HepG2 (cell line): ENCODE measurements around the gene NUCB1. TPM values are rescaled to one million over a fixed set of nuclear protein-coding genes. Genes with fewer than 3 reads are reported as not detected.

Source experiments
- ATAC-seq: fragments of 200-7000 bp; cut with Tn5 transposase; 3 replicates; pipeline ENCODE4 v1.9.1; 2020; ENCODE audit warnings: mild to moderate bottlenecking, moderate library complexity
- BruUV-seq: library from RNA; stranded (reverse); fragments of 400-500 nt; replicated peaks from 2 replicates; lab custom pipeline; 2021; lab: Mats Ljungman, UMichigan
- CTCF ChIA-PET: fragments of 300-600 bp; formaldehyde crosslinking; extraction: SDS; loops from one replicate; lab custom pipeline; 2021; ENCODE audit warnings: low total read pairs, inconsistent platforms, low intra/inter-chr PET ratio; lab: Yijun Ruan, JAX
- POLR2A ChIA-PET: fragments of 350-600 bp; sonication (Branson Sonifier 250); formaldehyde crosslinking; loops from one replicate; lab custom pipeline; 2020; ENCODE audit warnings: antibody characterized with exemption, inconsistent platforms; lab: Yijun Ruan, JAX
- DNase-seq: peaks from one replicate; pipeline ENCODE4 v3.0.0-alpha.2; 2015; ENCODE audit warnings: low spot score
- FAIRE-seq: peaks from 3 replicates; lab custom pipeline; 2011; peaks lifted over from hg19 to GRCh38; lab: Jason Lieb, UNC
- H2AFZ ChIP-seq: one replicate; pipeline ENCODE4 v1.6.1; 2011; ENCODE audit warnings: low read length, inconsistent platforms
- H3K27ac ChIP-seq: fragments of 300-600 bp; 3 replicates; pipeline ENCODE4 v1.8.0; 2011; ENCODE audit warnings: mixed run types, mild to moderate bottlenecking, mixed read lengths, low read length, inconsistent platforms; ENCODE audit not compliant: insufficient read depth; ENCODE audit errors: extremely low read length
- H3K27me3 ChIP-seq, 2 experiments: fragments of 200-600 bp in 1 of 2; 2 replicates in 1 of 2; 3 replicates in 1 of 2; pipeline versions ENCODE4 v1.6.0 to v1.8.0; 2011; ENCODE audit warnings: low read length in 2 of 2, mild to moderate bottlenecking in 2 of 2, moderate library complexity in 2 of 2, inconsistent platforms in 1 of 2; ENCODE audit not compliant: insufficient read depth in 2 of 2, control insufficient read depth in 1 of 2
- H3K36me3 ChIP-seq, 2 experiments: fragments of 200-600 bp in 1 of 2; replicated peaks in 1 of 2; 2 replicates in 1 of 2; 3 replicates in 1 of 2; pipeline versions ENCODE4 v1.5.1 to v1.8.0; 2011; ENCODE audit warnings: low read length in 2 of 2, inconsistent platforms in 1 of 2; ENCODE audit not compliant: insufficient read depth in 2 of 2, control insufficient read depth in 1 of 2
- H3K4me1 ChIP-seq: 2 replicates; pipeline ENCODE4 v1.5.1; 2012; ENCODE audit warnings: low read length, inconsistent platforms; ENCODE audit not compliant: insufficient read depth
- H3K4me2 ChIP-seq: 2 replicates; pipeline ENCODE4 v1.6.0; 2011; ENCODE audit warnings: low read depth, low read length, inconsistent platforms
- H3K4me3 ChIP-seq, 3 experiments: fragments of 200-600 bp in 1 of 3; sonication (generic), shearing (Covaris generic) in 1 of 3; replicated peaks in 1 of 3; 2 replicates each; pipeline ENCODE4 v1.5.1; 2011 to 2016; ENCODE audit warnings: low read length in 3 of 3, inconsistent platforms in 2 of 3, low read depth in 2 of 3, mild to moderate bottlenecking in 2 of 3, control low read depth in 1 of 3, mixed read lengths in 1 of 3; ENCODE audit not compliant: insufficient read depth in 1 of 3
- H3K79me2 ChIP-seq: one replicate; pipeline ENCODE4 v1.6.1; 2011; ENCODE audit warnings: low read length, inconsistent platforms; ENCODE audit not compliant: insufficient read depth
- H3K9ac ChIP-seq: 2 replicates; pipeline ENCODE4 v1.6.0; 2011; ENCODE audit warnings: mild to moderate bottlenecking, low read depth, low read length, inconsistent platforms; ENCODE audit not compliant: insufficient read depth
- H3K9me3 ChIP-seq: 2 replicates; pipeline ENCODE4 v1.5.1; 2012; ENCODE audit warnings: mild to moderate bottlenecking, low read length
- H4K20me1 ChIP-seq: 2 replicates; pipeline ENCODE4 v1.6.0; 2011; ENCODE audit warnings: inconsistent platforms, mild to moderate bottlenecking, low read length, moderate library complexity; ENCODE audit not compliant: insufficient read depth
- DMTF1 ChIP-seq: sonication (generic); formaldehyde crosslinking; IDR thresholded peaks from 2 replicates; pipeline ENCODE4 v1.4.0; 2020; ENCODE audit warnings: mild to moderate bottlenecking, missing genetic modification reagents
- NCOA2 ChIP-seq: sonication (generic); formaldehyde crosslinking; IDR thresholded peaks from 2 replicates; pipeline ENCODE4 v1.8.0; 2022; ENCODE audit warnings: inconsistent platforms
- NCOR1 ChIP-seq: fragments of 200-600 bp; sonication (generic); IDR thresholded peaks from 2 replicates; pipeline ENCODE4 v1.7.0; 2017; ENCODE audit warnings: antibody characterized with exemption, low read length, borderline replicate concordance
- SMC3 ChIP-seq: IDR thresholded peaks from 2 replicates; pipeline ENCODE4 v1.6.1; 2011; ENCODE audit warnings: low read length, improper control_type of control experiment
- ZNF232 ChIP-seq: sonication (generic); formaldehyde crosslinking; IDR thresholded peaks from 2 replicates; pipeline ENCODE4 v1.4.0; 2020; ENCODE audit warnings: missing genetic modification reagents, borderline replicate concordance
- ZNF276 ChIP-seq: sonication (generic); formaldehyde crosslinking; IDR thresholded peaks from 2 replicates; pipeline ENCODE4 v1.4.0; 2020; ENCODE audit warnings: mild to moderate bottlenecking, low read depth, missing genetic modification reagents
- ZNF432 ChIP-seq: sonication (generic); formaldehyde crosslinking; IDR thresholded peaks from 2 replicates; pipeline ENCODE4 v1.5.0; 2020; ENCODE audit warnings: missing genetic modification reagents, mild to moderate bottlenecking, borderline replicate concordance
- ZNF609 ChIP-seq: sonication (generic); formaldehyde crosslinking; IDR thresholded peaks from 2 replicates; pipeline ENCODE4 v1.4.0; 2020; ENCODE audit warnings: mild to moderate bottlenecking, missing genetic modification reagents, borderline replicate concordance
- ZSCAN31 ChIP-seq: sonication (generic); formaldehyde crosslinking; IDR thresholded peaks from 2 replicates; pipeline ENCODE4 v1.5.0; 2020; ENCODE audit warnings: low read depth, mild to moderate bottlenecking, missing genetic modification reagents
- WGBS: methylation state at CpG from one replicate; pipeline ENCODE4 v1.1.6; 2017; ENCODE audit warnings: low lambda C conversion rate; 5-methylcytosine and 5-hydroxymethylcytosine counted together
- in situ Hi-C: cut with HindIII; loops from 2 replicates; pipeline ENCODE4 v1.10.0; 2017; ENCODE audit warnings: low pct_unique_long_range_greater_than_20kb; ENCODE audit not compliant: extremely low pct_ligation_motif_present
- intact Hi-C: fragments of 100-400 bp; cut with micrococcal nuclease; formaldehyde crosslinking; loops from one replicate; pipeline ENCODE4 v1.10.0; 2022; ENCODE audit not compliant: unreplicated experiment
- polyA plus RNA-seq, 8 experiments: library from polyadenylated mRNA; depleted of rRNA in 3 of 8; stranded (reverse) in 7 of 8; unstranded in 1 of 8; fragments of >200 nt; fragmentation: Illumina TruSeq in 4 of 8; extraction: Trizol in 4 of 8; gene quantifications; 2 replicates each; pipeline versions ENCODE4 v1.2.1 to v1.2.3, GENCODE V29; 2011 to 2016; ENCODE audit warnings: low read depth in 4 of 8, missing spikeins in 1 of 8, mixed read lengths in 1 of 8; ENCODE audit not compliant: insufficient read depth in 1 of 8
- total RNA-seq, 5 experiments: library from RNA; depleted of rRNA; stranded (reverse); fragments of >200 nt; fragmentation: Illumina TruSeq; extraction: Trizol; gene quantifications; 2 replicates each; pipeline ENCODE4 v1.2.3, GENCODE V29; 2016; ENCODE audit warnings: low read depth in 1 of 5
- TF ChIP-seq, protein P1 (sequence below): sonication (generic); IDR thresholded peaks from 2 replicates; pipeline ENCODE4 v1.6.1; 2016; ENCODE audit warnings: low read depth, borderline replicate concordance
- TF ChIP-seq, protein P2 (sequence below): sonication (generic); formaldehyde crosslinking; IDR thresholded peaks from 2 replicates; pipeline ENCODE4 v1.4.0; 2020; ENCODE audit warnings: missing genetic modification reagents, borderline replicate concordance

Gene NUCB1
- total and polyA plus RNA-seq, 2 of the 13 experiments (the other 11 are each of a cell fraction or from before 2014, with no cell fraction given), result 82.3 to 106 TPM

DNA sequence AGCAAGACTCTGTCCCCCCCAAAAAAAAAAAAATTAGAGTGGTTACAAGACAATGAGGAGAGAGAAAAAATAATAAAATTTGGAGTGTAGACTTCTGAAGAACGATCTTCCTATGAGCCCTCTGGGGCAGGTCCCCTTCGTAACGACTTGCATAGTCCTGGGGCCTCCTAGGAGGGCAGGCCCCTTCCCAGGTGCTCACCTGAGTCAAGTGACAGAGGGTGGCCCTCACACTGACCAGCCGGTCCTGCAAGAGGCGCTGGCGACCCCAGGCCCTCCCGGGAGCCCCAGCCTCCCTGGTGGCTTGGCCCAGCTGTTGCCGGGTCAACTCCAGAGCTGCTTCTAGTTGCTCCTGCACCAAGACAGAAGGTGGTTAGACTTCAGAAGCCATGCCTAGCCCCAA, 46.6 kb upstream of the NUCB1 start:
- intact Hi-C loops (no loop called here), in situ Hi-C loops (no loop called here)
- Histone ChIP-seq H3K4me3 (no peak overlapping the region), H3K4me1 (no peaks in the 10 kb centered on the region; the same call in 1 of the 2 replicates), H3K27ac (no peak overlapping the region), H2AFZ (no peak overlapping the region), H4K20me1 (no peaks in the 10 kb centered on the region), H3K4me2 (no peak overlapping the region), H3K9me3 (no peaks in the 10 kb centered on the region), H3K9ac (no peak overlapping the region), H3K79me2 (no peaks in the 10 kb centered on the region), H3K27me3 (no peaks in the 10 kb centered on the region; a peak in 1 of 5 replicates), H3K36me3 (no peaks in the 10 kb centered on the region)
- POLR2A ChIA-PET, result no interaction called here
- no TSS peak for BruUV-seq
- CTCF ChIA-PET, result no interaction called here
- no peak for DNase-seq
- FAIRE-seq, result no peak
- TF ChIP-seq DMTF1 (no peak), ZSCAN31 (no peak), ZNF609 (CRISPR knock-in tag) (no peak), SMC3 (no peak), NCOA2 (no peak), NCOR1 (no peak), ZNF432 (CRISPR knock-in tag) (no peak), ZNF232 (CRISPR knock-in tag) (no peak), ZNF276 (CRISPR knock-in tag) (no peak)
- TF ChIP-seq, protein P1, sequence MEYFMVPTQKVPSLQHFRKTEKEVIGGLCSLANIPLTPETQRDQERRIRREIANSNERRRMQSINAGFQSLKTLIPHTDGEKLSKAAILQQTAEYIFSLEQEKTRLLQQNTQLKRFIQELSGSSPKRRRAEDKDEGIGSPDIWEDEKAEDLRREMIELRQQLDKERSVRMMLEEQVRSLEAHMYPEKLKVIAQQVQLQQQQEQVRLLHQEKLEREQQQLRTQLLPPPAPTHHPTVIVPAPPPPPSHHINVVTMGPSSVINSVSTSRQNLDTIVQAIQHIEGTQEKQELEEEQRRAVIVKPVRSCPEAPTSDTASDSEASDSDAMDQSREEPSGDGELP, result no peak
- TF ChIP-seq, protein P2, sequence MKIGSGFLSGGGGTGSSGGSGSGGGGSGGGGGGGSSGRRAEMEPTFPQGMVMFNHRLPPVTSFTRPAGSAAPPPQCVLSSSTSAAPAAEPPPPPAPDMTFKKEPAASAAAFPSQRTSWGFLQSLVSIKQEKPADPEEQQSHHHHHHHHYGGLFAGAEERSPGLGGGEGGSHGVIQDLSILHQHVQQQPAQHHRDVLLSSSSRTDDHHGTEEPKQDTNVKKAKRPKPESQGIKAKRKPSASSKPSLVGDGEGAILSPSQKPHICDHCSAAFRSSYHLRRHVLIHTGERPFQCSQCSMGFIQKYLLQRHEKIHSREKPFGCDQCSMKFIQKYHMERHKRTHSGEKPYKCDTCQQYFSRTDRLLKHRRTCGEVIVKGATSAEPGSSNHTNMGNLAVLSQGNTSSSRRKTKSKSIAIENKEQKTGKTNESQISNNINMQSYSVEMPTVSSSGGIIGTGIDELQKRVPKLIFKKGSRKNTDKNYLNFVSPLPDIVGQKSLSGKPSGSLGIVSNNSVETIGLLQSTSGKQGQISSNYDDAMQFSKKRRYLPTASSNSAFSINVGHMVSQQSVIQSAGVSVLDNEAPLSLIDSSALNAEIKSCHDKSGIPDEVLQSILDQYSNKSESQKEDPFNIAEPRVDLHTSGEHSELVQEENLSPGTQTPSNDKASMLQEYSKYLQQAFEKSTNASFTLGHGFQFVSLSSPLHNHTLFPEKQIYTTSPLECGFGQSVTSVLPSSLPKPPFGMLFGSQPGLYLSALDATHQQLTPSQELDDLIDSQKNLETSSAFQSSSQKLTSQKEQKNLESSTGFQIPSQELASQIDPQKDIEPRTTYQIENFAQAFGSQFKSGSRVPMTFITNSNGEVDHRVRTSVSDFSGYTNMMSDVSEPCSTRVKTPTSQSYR (CRISPR knock-in tag), result no peak
- ATAC-seq, result no peak
- 88% methylated on average over 5 of the region's 8 CpGs for WGBS
